ENCODE results near the gene CARD16.
"Not testable (repeated sequence)": the region's sequence is repeated elsewhere in the genome, so short reads cannot be mapped to it uniquely, and the experiment has no call there.

CARD16 gene

GRCh38 chr11:105046898-105047579, 1.9 kb upstream of the CARD16 start:
- peak; percentile 50 to 55 for ATAC-seq

DNA sequence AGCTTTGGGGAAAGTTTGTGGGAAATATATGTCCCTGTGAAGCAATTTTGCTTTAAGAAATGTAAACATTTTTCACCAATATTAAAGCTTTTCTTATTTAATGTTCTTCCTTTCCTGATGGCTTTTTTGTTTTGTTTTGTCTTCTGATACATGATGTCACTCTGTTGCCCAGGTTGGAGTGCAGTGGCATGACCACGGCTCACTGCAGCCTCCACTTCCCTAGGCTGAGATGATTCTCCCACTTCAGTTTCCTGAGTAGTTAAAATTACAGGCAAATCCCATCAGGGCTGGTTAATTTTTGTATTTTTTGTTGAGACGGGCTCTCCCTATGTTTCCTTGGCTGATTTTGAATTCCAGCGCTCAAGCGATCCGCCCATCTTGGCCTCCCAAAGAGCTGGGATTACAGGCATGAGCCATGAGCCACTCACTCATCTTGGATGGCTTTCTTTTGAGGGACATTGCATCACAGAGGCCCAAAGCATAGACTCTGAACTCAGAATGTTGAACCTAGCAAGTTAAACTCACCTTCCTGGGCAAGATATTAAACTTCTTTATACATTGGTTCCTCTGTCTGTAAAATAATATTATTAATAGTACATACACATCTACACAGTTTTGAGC, 651 bp upstream of the CARD16 start:
- no peak for ATAC-seq

- no peak for ATAC-seq
These were observed 3.0 kb downstream of the CARD16 start for GRCh38 chr11:105042178-105042577.

GRCh38 chr11:105040703-105041102, 4.4 kb downstream of the CARD16 start:
- no peak for ATAC-seq

GRCh38 chr11:105034813-105035620, 10.1 kb downstream of the CARD16 start, which contains the start of gene CASP1:
Gene CASP1 (minus strand): TSS chr11:105035144. CDS start chr11:105035113, 31 bp downstream.
- ATAC-seq: peak; percentile 81 to 82

DNA sequence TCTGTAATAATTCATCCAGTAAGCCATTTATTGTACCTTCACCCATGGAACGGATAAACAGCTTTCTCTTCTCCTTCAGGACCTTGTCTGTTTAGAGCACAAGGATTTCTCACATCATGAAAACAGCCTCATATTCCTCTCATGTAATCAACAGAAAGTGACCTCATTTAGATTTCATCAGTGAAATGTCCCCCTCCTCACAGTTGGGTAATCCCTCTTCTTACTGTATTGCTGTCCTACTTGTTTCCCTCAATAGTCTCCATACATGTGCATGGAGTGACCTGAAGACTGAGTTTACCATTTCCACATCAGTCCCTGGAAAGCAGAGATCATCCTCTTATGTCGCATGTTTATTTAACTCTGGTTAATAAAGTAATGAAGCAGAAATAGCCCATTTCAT, 10.7 kb downstream of the CARD16 start:
- not testable (repeated sequence) for ATAC-seq

DNA sequence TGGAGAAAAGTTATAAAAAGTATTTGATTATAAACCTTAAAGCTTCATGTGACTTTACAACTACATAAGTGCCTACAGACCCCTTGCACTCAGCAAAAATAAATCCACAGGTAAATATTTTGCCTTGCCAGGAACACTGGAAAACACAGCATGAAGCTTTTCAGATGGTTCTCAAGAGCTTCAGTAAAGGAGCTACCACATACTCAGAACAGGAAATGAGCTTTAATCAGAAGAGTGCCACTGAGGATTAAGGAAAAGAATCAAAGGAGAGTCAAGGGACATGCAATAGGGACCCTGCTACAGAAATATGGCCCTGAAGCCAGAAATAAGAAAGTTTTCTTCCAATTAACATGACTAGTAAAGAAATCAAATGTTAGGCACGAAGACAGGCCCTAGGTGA, 11.4 kb downstream of the CARD16 start:
- peak in 1 of 2 donors; percentile 38 for ATAC-seq

GRCh38 chr11:105033343-105033742, 11.8 kb downstream of the CARD16 start:
- peak in 1 of 2 donors; percentile 42 for ATAC-seq

GRCh38 chr11:105032495-105032894, 12.6 kb downstream of the CARD16 start:
- ATAC-seq: no peak

GRCh38 chr11:105027678-105028077, 17.5 kb downstream of the CARD16 start:
- ATAC-seq: no peak

- ATAC-seq: no peak
These were observed 20.7 kb downstream of the CARD16 start for GRCh38 chr11:105024394-105024793.

DNA sequence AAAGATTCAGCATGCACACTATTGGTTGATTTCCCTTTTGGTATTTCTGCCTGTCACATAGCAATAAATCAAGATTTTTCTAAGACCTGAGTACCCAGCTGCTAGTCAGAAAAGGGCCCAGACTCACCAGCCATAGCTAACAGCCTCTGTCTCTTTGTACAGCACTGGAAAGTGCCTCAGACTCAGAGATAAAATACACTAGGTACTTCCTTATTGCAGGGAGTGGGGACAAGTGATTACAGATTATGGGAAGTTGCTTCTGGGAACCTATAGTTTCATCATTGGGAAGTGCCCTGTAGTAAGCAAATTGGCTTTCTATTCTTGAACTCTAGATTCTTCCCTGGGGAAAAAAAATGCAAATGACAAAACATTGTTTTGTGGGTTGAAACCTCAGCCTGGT, 22.1 kb downstream of the CARD16 start, which contains the start of gene CASP5:
TSS of gene CASP5 (minus strand) at position 166 of the 400 bp plus-strand sequence. CDS start at position 134, 32 bp downstream.
- no peak for ATAC-seq

DNA sequence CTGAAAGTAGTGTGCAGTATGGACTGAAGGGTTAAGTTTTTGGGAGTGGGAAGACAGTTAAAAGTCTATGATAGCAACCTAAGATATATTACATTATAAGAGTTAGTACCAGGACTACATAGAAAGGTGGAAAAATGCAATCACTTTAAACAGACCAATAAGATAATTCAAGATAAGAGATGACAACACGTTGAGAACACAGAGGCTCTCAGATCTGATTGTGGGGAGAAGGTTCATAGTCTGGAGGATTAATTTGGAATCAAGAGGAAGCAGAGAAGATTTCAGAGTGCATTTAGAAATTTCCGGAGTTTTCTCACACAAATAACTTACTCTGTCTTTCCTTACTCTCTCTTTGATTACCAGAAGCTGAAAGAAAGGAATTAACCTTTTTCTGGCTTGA, 22.6 kb downstream of the CARD16 start:
- no peak for ATAC-seq

DNA sequence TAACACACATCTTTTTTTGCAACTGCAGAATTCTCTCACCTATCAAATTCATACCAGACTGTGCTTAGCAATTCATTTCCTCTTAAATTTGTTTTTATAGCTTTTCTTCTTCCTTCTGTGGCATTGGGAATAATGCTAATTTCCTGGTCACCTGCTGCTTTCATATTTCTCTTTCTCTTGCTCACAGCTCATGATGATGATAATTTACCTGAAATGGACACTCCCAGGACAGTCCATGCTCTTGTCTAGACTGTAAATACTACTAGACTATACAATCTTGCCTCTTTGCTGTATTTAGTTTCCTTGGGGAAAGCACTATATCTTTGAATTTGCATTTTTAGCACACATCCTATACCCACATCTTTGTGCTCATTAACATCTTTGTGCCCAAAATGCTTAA, 37.7 kb downstream of the CARD16 start:
- no peak for ATAC-seq

DNA sequence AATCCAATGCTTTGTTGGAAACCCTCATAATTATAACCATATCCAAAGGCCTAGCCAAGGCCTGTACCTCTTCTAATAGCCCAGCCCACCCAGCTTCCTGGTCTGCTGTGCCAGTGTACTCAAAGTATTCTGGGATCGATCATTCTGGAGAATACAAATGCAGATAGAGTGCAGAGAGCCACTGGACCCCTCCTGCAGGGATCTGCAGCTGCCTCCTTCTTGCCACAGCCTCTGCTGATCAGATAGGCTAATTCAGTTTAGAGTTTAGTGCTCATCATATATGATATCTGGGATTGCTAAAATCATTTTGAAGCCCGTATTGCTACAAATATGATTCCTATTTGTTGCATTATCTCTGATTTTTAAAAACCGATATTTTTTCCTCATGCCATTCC, 39.7 kb downstream of the CARD16 start:
- ATAC-seq: no peak

- ATAC-seq: no peak
These were observed 41.1 kb downstream of the CARD16 start for GRCh38 chr11:105004021-105004420.

- ATAC-seq: no peak
These were observed 42.0 kb downstream of the CARD16 start for GRCh38 chr11:105003151-105003550.

GRCh38 chr11:105000797-105001196, 44.3 kb downstream of the CARD16 start:
- peak; percentile 53 to 67 for ATAC-seq

DNA sequence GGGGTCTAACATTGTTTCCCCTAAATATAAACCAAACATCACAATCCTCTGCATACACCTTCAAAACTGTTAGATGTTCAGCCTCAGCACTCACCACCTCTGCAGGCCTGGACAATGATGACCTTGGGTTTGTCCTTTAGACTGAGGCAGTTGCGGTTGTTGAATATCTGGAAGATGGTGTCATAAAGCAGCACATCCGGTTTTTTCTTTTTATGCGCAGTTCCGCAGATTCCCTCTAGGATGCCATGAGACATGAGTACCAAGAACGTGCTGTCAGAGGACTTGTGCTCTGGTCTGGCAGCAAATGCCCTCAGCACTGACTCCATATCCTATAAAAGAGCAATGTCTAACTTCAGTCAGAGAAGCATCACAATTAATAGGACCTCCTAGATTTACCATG, 45.0 kb downstream of the CARD16 start:
- no peak for ATAC-seq

DNA sequence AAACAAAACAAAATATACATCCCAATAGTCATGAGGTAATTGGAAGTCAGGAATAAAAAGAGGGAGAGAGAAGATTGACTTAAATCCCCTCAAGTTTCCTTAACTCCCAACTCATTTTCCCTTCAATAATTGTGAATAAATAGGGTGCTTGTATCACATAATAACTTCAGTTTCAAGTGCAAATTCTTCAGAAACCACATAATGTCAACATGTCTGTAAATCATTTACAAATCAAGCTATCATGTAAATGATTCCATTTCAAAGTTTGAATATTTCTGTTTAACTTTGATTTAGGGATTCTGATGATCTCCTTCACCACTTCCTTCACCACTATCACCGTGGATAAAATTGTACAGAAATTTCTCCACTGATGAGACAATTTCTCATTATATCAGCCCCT, 45.4 kb downstream of the CARD16 start:
- ATAC-seq: no peak

DNA sequence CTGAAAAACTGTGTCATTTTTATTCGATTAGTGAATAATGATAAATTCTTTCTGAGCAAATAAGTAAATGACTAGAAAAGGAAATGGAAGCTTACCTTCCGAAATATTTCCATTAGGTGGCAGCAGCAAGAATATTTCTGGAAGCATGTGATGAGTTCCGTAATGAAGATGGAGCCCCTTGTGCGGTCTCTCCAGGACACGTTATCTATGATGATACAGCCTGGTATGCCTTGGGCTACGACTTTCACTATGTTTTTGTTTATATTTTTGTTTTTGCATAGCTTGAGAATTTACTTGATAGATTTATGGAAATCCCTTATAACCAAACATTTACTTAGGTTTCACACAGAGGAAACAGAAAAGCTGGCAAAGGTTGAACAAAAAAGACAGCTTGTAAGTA, 47.8 kb downstream of the CARD16 start:
- ATAC-seq: no peak

DNA sequence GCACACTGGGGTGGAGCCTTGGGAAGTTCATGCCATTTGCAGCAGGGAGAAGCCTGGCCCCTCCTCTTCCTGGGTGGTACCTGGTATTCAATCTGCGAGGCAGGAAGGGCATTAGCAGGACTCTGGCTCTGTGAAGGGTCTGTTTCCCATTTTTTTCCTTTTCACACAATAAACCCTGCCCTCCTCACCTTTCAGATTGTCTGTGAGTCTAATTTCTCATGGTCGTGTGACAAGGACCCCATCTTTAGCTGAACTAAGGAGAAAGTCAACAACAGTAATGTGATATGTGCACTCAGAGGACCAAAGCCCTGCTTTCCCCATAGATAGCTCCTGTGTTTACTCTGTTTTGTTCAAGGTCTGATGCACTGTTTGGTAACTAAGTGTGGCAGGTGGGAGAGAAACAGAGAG, 50.1 kb downstream of the CARD16 start:
- ATAC-seq: no peak

DNA sequence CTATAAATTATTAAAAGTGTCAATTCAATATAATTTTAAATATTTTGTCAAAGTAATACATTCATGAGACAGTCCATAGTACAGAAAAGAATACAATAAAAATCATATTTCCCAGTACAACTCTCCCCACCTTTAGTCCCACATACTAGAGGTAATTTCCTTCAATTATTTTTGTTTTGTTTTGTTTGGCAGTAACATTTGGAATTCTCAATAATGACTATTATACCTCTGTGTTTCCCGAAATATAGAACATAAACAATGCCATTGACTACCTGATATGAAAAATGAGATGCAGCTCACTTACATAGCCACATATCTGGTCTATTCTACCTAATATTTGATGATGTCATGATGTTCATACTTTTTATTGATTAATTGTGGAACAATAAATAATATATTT, 52.4 kb downstream of the CARD16 start:
- ATAC-seq: no peak

GRCh38 chr11:104991994-104992393, 53.1 kb downstream of the CARD16 start:
- no peak for ATAC-seq
